ENCODE results near the gene THRB. TPM values are rescaled to one million over a fixed set of nuclear protein-coding genes. Genes with fewer than 3 reads are reported as not detected.

THRB gene
- total RNA-seq, 6 experiments from 2014 or later, result 14.5 to 29.5 (median 17.3) TPM

DNA sequence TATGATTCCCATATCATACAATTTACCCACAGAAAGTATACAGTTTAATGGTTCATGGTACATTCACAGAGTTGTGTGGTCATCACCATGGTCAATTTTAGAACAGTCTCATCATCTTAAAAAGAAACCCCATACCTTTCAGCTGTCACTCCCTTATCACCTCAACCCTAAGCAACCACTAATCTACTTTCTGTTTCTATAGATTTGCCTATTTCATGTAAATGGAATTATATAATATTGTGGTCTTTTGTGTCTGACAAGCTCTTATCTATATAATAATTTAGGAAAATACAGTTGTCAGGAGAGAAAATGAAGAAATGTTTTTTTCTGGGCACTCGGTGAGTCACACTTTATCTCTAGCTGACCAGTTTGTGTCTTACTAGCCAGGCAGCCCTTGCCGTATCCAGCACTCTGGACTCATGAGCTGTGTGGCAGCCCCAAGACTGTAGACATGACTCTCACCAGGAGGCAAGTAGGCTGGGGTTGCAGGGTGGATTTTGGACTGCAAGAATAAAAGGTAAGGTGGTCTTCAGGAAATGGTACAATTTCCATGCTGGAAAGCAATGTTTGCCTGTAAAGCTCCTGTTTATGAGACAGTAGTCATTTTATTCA lies 234.6 kb downstream of the THRB start:
- DNase-seq (peak in 1 of 3 donors; percentile 34), ATAC-seq (peak; percentile 52 to 86 (median 62))
- WGBS (ENCODE audit: insufficient coverage, low coverage, low lambda C conversion rate, missing lambda C conversion rate), result 9% methylated on average over 2 of the region's 2 CpGs
- Histone ChIP-seq H3K36me3 (no peaks in the 10 kb centered on the region), H3K4me3 (no peak overlapping the region), H3K9me3 (no peaks in the 10 kb centered on the region), H3K4me1 (peaks cover 0 to 27% (median 3%) of the 10 kb centered on the region in 4 donors), H3K27ac (no peak overlapping the region), H3K27me3 (no peaks in the 10 kb centered on the region)
- TF ChIP-seq, protein P1, sequence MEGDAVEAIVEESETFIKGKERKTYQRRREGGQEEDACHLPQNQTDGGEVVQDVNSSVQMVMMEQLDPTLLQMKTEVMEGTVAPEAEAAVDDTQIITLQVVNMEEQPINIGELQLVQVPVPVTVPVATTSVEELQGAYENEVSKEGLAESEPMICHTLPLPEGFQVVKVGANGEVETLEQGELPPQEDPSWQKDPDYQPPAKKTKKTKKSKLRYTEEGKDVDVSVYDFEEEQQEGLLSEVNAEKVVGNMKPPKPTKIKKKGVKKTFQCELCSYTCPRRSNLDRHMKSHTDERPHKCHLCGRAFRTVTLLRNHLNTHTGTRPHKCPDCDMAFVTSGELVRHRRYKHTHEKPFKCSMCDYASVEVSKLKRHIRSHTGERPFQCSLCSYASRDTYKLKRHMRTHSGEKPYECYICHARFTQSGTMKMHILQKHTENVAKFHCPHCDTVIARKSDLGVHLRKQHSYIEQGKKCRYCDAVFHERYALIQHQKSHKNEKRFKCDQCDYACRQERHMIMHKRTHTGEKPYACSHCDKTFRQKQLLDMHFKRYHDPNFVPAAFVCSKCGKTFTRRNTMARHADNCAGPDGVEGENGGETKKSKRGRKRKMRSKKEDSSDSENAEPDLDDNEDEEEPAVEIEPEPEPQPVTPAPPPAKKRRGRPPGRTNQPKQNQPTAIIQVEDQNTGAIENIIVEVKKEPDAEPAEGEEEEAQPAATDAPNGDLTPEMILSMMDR (IDR thresholded peaks at IDR 0.05), result no peak
- TF ChIP-seq POLR2A (IDR thresholded peaks at IDR 0.05), result no peak
- intact Hi-C loops (cut with DNase I), result no loop called here

DNA sequence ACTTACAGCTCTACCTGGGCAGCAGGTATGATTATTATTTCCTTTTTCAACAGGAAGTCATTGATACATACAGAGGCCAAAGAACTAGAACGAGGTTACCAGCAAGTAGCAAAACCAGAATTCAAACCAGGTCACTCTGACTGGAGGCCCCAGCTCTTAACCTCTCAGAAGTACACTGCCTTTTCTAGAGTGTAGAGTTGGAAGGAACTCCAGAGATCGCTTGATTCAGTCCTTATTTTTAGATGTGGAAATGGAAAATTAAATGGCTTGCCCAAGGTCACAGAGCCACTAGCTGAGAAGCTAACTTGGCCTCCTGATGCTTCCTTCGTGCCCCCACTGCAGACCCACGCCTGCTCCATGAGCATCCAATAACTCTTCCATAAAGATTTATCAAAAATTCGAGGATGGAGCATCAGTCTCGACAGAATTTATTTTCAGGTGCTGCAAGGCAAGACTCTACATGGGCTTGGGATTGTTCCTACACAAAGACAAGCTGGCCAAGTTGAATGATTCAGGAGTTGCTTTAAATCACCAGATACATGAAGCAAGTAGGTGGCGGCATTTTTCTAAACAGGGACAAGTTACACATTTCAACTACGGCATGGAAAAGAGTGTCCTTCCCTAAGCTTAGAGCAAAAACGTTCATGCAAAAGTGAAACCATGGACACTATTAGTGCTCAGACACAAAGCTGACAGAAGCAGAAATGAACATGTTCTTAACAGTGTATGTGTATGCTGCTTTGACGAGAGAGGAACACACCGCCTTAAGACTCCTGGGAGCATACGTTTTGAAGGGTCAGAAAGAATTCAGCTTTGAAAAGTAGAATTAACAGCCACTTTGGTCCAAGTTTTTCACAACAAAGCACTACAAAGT lies 235.7 kb downstream of the THRB start:
- ATAC-seq (peak; percentile 63 to 80 (median 70)), DNase-seq (no peak)
- Histone ChIP-seq H3K36me3 (no peaks in the 10 kb centered on the region), H3K4me3 (no peak overlapping the region), H3K27me3 (no peaks in the 10 kb centered on the region), H3K4me1 (peaks cover 0 to 27% (median 3%) of the 10 kb centered on the region in 4 donors), H3K27ac (peak overlapping the region; percentile 1 to 60 (median 47)), H3K9me3 (no peaks in the 10 kb centered on the region)
- intact Hi-C loops (cut with DNase I), result no loop called here
- WGBS (ENCODE audit: insufficient coverage, low coverage, low lambda C conversion rate, missing lambda C conversion rate), result 42% methylated on average over 10 of the region's 12 CpGs
- TF ChIP-seq, protein P1 (IDR thresholded peaks at IDR 0.05), result no peak

DNA sequence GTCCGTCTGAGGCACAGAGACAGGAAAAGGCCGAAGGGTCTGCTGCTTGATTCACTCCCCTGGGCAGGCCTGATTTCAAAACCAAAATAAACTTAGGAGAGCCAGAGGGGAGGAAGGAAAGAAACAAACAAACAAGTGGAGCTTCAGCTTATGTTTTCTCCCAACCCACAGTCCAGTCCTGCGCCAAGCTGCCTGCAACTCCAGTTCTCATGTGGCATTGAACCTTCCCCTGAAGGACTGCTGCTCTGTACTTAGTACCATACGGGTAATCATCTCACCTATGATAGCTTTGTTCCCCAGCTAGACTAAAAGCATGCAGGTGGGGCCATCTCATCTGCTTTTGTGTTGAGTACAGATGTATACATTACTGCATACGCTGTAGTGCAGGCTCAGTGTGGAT lies 236.4 kb downstream of the THRB start:
- no peak for TF ChIP-seq POLR2A (IDR thresholded peaks at IDR 0.05)
- TF ChIP-seq, protein P1 (IDR thresholded peaks at IDR 0.05), result no peak
- peak in 1 of 3 donors; percentile 53 for DNase-seq
- H3K27me3 ChIP-seq, result no peaks in the 10 kb centered on the region
- no peaks in the 10 kb centered on the region for H3K9me3 ChIP-seq
- peak; percentile 32 to 82 (median 73) for ATAC-seq
- H3K36me3 ChIP-seq, result no peaks in the 10 kb centered on the region
- no peak overlapping the region for H3K4me3 ChIP-seq
- peak overlapping the region in 1 of 3 donors; percentile 47 for H3K27ac ChIP-seq
- H3K4me1 ChIP-seq, result peaks cover 0 to 27% (median 3%) of the 10 kb centered on the region in 4 donors
- WGBS (ENCODE audit: insufficient coverage, low coverage, low lambda C conversion rate, missing lambda C conversion rate), result 38% methylated on average over 4 of the region's 5 CpGs
- intact Hi-C loops (cut with DNase I), result no loop called here

DNA sequence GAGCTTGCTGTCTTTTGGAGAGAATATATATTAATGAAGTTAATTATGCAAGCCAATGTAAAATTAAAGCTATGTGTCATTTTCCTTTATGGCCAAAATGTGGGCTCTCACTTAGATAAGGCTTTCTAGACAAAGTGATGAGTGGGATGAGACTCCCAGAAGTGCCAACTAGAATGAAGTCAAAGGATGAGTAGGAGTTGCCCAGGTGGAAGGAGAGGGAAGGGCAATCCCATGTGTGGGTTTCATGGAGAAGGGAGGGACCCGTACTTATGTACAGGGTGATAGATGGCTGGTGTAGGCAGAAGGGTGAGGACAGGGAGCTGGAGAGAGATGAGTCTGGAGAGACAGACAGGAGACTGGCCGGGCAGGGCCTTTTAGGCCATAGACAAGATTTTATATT lies 239.2 kb downstream of the THRB start:
- Histone ChIP-seq H3K36me3 (no peaks in the 10 kb centered on the region), H3K4me1 (peaks cover 0 to 25% (median 3%) of the 10 kb centered on the region in 4 donors), H3K27ac (no peak overlapping the region), H3K4me3 (no peak overlapping the region), H3K27me3 (no peaks in the 10 kb centered on the region), H3K9me3 (no peaks in the 10 kb centered on the region)
- no peak for TF ChIP-seq POLR2A (IDR thresholded peaks at IDR 0.05)
- TF ChIP-seq, protein P1 (IDR thresholded peaks at IDR 0.05), result no peak
- 95% methylated on average over 2 of the region's 2 CpGs for WGBS (ENCODE audit: insufficient coverage, low coverage, low lambda C conversion rate, missing lambda C conversion rate)
- no peak for ATAC-seq
- no peak for DNase-seq
- intact Hi-C loops (cut with DNase I), result no loop called here
